Uterus (tissue), 4 donors: Measurements from ENCODE around the gene FAM124B. TPM values are rescaled to one million over a fixed set of nuclear protein-coding genes. Genes with fewer than 3 reads are reported as not detected.
"Not testable (repeated sequence)": the region's sequence is repeated elsewhere in the genome, so short reads cannot be mapped to it uniquely, and the experiment has no call there.

Experiments used
- DNase-seq, 2 donors: peaks; one replicate each; pipeline ENCODE4 v3.0.0-alpha.2; 2019 to 2020
- H3K27ac ChIP-seq, 2 donors: fragments of 200-600 bp; sonication (generic); 1 replicate in 1 of 2; 2 replicates in 1 of 2; pipeline ENCODE4 v1.5.1; 2016 to 2018
- H3K27me3 ChIP-seq, 2 donors: fragments of 200-600 bp; sonication (generic); one replicate each; pipeline ENCODE4 v1.5.1; 2018 to 2019; ENCODE audit warnings: control low read depth in 1 of 2
- H3K36me3 ChIP-seq, 2 donors: fragments of 200-600 bp; sonication (generic); one replicate each; pipeline ENCODE4 v1.5.1; 2019; ENCODE audit warnings: control low read depth in 1 of 2
- H3K4me1 ChIP-seq, 2 donors: fragments of 200-600 bp; sonication (generic); one replicate each; pipeline ENCODE4 v1.5.1; 2018 to 2019; ENCODE audit warnings: control low read depth in 1 of 2
- H3K4me3 ChIP-seq, 2 donors: fragments of 200-600 bp; sonication (generic); 1 replicate in 1 of 2; 2 replicates in 1 of 2; pipeline ENCODE4 v1.5.1; 2018 to 2019; ENCODE audit warnings: mild to moderate bottlenecking in 1 of 2
- H3K9me3 ChIP-seq, 2 donors: fragments of 200-600 bp; sonication (generic); one replicate each; pipeline ENCODE4 v1.5.1; 2019; ENCODE audit warnings: control low read depth in 1 of 2
- POLR2A ChIP-seq, 2 donors: fragments of 450-650 bp; IDR thresholded peaks; one replicate each; pipeline ENCODE4 v1.6.1; 2016; ENCODE audit warnings: antibody characterized with exemption in 2 of 2, mild to moderate bottlenecking in 1 of 2, moderate library complexity in 1 of 2
- intact Hi-C: fragments of 100-400 bp; cut with DNase I; formaldehyde crosslinking; loops from one replicate; pipeline ENCODE4 v1.15.1; 2023; ENCODE audit warnings: low total_unique reads
- total RNA-seq, 4 donors: library from RNA; depleted of rRNA in 3 of 4; stranded (reverse); fragments of >200 nt in 3 of 4; gene quantifications; one replicate each; pipeline versions ENCODE4 v1.1.0 to v1.2.4, GENCODE V29; 2014 to 2023
- TF ChIP-seq, protein P1 (sequence below), 4 experiments: fragments of 200-600 bp in 2 of 4; fragments of 450-650 bp in 2 of 4; sonication (generic) in 2 of 4; IDR thresholded peaks; one replicate each; pipeline ENCODE4 v1.5.1; 2016 to 2019; ENCODE audit warnings: antibody characterized with exemption in 4 of 4, mild to moderate bottlenecking in 2 of 4, moderate library complexity in 1 of 4
- donor health status: DM: yes; HTN: yes; CAD: no.

FAM124B gene
- total RNA-seq, 4 donors from 2014 or later, result 4.6 to 7.9 (median 6.5) TPM

DNA sequence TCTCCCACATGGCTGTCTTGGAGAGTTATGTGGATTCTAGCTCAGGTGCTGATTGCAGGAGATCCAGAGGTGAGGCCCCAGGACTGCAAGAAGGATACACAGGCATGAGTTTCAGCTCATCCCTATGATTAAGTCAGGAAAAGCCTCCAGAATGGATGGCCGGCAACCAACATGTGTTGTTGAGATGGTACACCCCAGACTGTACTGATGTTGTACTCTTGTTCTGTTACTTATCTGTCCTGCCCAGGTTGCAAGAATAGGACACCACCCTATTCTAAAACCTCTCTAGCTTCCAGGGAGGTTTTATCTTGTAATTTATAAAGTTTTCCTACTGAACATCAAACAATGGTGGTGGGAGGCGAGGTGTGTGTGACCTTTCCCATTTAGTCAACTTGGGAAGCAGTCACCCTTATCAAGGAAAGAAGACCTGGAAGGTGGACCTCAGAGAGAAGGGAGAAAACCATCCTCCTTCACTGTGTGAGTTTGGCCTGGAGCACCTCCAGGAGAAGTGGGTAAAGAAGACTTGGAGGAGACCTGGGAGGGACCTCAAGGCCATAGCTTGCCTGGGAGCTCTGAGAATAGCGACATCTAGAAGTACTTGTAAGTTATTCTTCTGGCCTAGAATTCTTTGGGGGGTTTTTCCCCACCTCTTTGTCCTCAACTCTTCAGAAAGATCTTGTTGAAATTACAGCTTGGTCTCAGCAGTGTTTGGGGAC, 8.6 kb downstream of the FAM124B start:
- Histone ChIP-seq H3K4me3 (no peak overlapping the region), H3K4me1 (no peaks in the 10 kb centered on the region), H3K36me3 (no peaks in the 10 kb centered on the region), H3K9me3 (no peaks in the 10 kb centered on the region), H3K27ac (no peak overlapping the region), H3K27me3 (no peaks in the 10 kb centered on the region)
- intact Hi-C loops, result no loop called here
- TF ChIP-seq, protein P1, sequence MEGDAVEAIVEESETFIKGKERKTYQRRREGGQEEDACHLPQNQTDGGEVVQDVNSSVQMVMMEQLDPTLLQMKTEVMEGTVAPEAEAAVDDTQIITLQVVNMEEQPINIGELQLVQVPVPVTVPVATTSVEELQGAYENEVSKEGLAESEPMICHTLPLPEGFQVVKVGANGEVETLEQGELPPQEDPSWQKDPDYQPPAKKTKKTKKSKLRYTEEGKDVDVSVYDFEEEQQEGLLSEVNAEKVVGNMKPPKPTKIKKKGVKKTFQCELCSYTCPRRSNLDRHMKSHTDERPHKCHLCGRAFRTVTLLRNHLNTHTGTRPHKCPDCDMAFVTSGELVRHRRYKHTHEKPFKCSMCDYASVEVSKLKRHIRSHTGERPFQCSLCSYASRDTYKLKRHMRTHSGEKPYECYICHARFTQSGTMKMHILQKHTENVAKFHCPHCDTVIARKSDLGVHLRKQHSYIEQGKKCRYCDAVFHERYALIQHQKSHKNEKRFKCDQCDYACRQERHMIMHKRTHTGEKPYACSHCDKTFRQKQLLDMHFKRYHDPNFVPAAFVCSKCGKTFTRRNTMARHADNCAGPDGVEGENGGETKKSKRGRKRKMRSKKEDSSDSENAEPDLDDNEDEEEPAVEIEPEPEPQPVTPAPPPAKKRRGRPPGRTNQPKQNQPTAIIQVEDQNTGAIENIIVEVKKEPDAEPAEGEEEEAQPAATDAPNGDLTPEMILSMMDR (IDR thresholded peaks at IDR 0.05), result no peak
- no peak for TF ChIP-seq POLR2A (IDR thresholded peaks at IDR 0.05)
- DNase-seq, result no peak

GRCh38 chr2:224392545-224392944, 9.4 kb downstream of the FAM124B start:
- H3K4me1 ChIP-seq, result no peaks in the 10 kb centered on the region
- no peak overlapping the region for H3K27ac ChIP-seq
- no peak for DNase-seq
- H3K36me3 ChIP-seq, result no peaks in the 10 kb centered on the region
- no peaks in the 10 kb centered on the region for H3K9me3 ChIP-seq
- TF ChIP-seq, protein P1 (IDR thresholded peaks at IDR 0.05), result no peak
- no peak for TF ChIP-seq POLR2A (IDR thresholded peaks at IDR 0.05)
- intact Hi-C loops, result no loop called here
- H3K4me3 ChIP-seq, result no peak overlapping the region
- H3K27me3 ChIP-seq, result no peaks in the 10 kb centered on the region

DNA sequence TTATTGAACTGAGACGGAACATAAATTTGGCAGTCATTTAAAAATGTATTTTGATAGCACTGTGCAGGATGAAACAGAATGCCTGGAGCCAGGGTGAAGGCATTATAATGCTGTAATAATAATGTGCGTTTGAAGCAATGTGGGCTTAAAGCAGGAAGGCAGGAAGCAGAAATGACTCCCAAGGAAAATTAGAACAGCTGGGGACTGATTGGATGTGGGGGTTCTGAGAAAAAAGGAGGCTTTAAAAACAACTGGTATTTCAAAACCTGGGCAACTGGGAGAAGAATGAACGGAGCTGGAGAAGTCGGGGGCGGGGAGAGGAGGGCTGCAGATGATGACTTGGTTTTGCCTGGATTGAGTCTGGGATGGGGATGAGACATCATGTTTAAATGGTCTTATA, 12.6 kb downstream of the FAM124B start:
- H3K36me3 ChIP-seq, result no peaks in the 10 kb centered on the region
- intact Hi-C loops, result no loop called here
- H3K27me3 ChIP-seq, result no peaks in the 10 kb centered on the region
- no peaks in the 10 kb centered on the region for H3K4me1 ChIP-seq
- H3K4me3 ChIP-seq, result no peak overlapping the region
- H3K27ac ChIP-seq, result no peak overlapping the region
- no peak for TF ChIP-seq POLR2A (IDR thresholded peaks at IDR 0.05)
- TF ChIP-seq, protein P1 (IDR thresholded peaks at IDR 0.05), result no peak
- no peak for DNase-seq
- H3K9me3 ChIP-seq, result no peaks in the 10 kb centered on the region

GRCh38 chr2:224386876-224387275, 15.0 kb downstream of the FAM124B start:
- Histone ChIP-seq H3K9me3 (no peaks in the 10 kb centered on the region), H3K27me3 (no peaks in the 10 kb centered on the region), H3K4me1 (no peaks in the 10 kb centered on the region), H3K27ac (no peak overlapping the region), H3K4me3 (no peak overlapping the region), H3K36me3 (no peaks in the 10 kb centered on the region)
- DNase-seq, result no peak
- TF ChIP-seq, protein P1 (IDR thresholded peaks at IDR 0.05), result no peak
- no peak for TF ChIP-seq POLR2A (IDR thresholded peaks at IDR 0.05)
- intact Hi-C loops, result no loop called here

DNA sequence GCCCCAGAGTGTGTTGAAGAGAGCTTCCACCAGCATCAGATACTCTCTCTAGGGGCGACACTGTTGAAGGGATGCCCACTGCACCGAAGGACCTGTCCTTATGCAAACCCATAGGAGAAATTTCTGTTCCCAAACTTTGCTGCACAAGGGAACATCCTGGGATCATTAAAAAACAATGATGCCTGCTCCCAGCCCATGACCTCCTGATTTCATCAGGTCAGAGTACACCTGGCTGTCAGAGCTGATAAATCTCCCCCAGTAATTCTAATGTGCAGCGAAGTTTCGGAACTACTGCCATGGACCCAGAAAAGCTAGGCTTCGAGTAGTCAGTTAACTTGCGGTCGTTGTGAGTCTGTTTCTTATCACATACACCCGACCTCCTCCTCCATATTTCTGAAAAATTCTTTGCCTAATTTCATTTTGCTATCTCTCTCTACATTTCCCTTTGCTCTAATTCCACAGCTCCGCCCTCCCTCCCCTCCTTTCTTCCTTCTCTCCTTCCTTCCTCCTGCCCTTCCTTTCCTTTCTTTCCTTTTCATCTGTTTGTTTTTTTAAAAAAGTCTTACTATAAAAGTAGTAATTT, 18.8 kb downstream of the FAM124B start:
- H3K36me3 ChIP-seq, result no peaks in the 10 kb centered on the region
- H3K27ac ChIP-seq, result no peak overlapping the region
- DNase-seq, result no peak
- no peaks in the 10 kb centered on the region for H3K4me1 ChIP-seq
- intact Hi-C loops, result no loop called here
- H3K4me3 ChIP-seq, result no peak overlapping the region
- H3K9me3 ChIP-seq, result no peaks in the 10 kb centered on the region
- no peaks in the 10 kb centered on the region for H3K27me3 ChIP-seq
- TF ChIP-seq, protein P1 (IDR thresholded peaks at IDR 0.05), result no peak
- TF ChIP-seq POLR2A (IDR thresholded peaks at IDR 0.05), result no peak

DNA sequence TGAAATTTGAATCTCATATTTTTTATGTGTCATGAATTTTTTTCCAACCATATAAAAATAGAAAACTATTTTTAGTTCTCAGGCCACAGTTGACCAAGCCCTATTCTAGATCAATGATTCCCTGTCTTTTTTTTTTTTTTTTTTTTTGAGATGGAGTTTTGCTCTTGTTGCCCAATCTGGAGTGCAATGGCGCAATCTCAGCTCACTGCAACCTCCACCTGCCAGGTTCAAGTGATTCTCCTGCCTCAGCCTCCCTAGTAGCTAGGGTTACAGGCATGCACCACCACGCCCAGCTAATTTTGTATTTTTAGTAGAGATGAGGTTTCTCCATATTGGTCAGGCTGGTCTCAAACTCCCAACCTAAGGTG, 19.6 kb downstream of the FAM124B start:
- H3K36me3 ChIP-seq, H3K27me3 ChIP-seq, intact Hi-C loops, DNase-seq, H3K4me1 ChIP-seq, H3K27ac ChIP-seq, H3K4me3 ChIP-seq, H3K9me3 ChIP-seq: not testable (repeated sequence)
